Esophagus squamous epithelium (tissue), 5 donors: ENCODE data around the gene SLC6A7. TPM values are rescaled to one million over a fixed set of nuclear protein-coding genes. Genes with fewer than 3 reads are reported as not detected.

Experiments used
- DNase-seq: peaks from one replicate; lab custom pipeline; 2025; lab: John Stamatoyannopoulos, UW
- H3K27ac ChIP-seq, 4 donors: fragments of 200-600 bp; sonication (generic); one replicate each; pipeline ENCODE4 v1.5.1; 2016 to 2019; ENCODE audit warnings: mild to moderate bottlenecking in 1 of 4
- H3K27me3 ChIP-seq, 4 donors: fragments of 200-600 bp; sonication (generic); 1 replicate in 3 of 4; 2 replicates in 1 of 4; pipeline versions ENCODE4 v1.5.1 to v1.6.0; 2017 to 2021; ENCODE audit warnings: antibody characterized with exemption in 1 of 4
- H3K36me3 ChIP-seq, 3 donors: fragments of 200-600 bp; sonication (generic); one replicate each; pipeline ENCODE4 v1.5.1; 2016 to 2019
- H3K4me1 ChIP-seq, 3 donors: fragments of 200-600 bp; sonication (generic); one replicate each; pipeline ENCODE4 v1.5.1; 2017 to 2019
- H3K4me3 ChIP-seq, 4 donors: fragments of 200-600 bp; sonication (generic); 1 replicate in 3 of 4; 2 replicates in 1 of 4; pipeline ENCODE4 v1.5.1; 2016 to 2019; ENCODE audit warnings: mild to moderate bottlenecking in 2 of 4, moderate library complexity in 1 of 4
- H3K9me3 ChIP-seq, 3 donors: fragments of 200-600 bp; sonication (generic); one replicate each; pipeline ENCODE4 v1.5.1; 2016 to 2019
- CTCF ChIP-seq, 6 experiments: fragments of 450-650 bp in 4 of 6; fragments of 200-600 bp in 2 of 6; sonication (generic) in 2 of 6; IDR thresholded peaks; one replicate each; pipeline ENCODE4 v1.5.1; 2016 to 2019; ENCODE audit warnings: antibody characterized with exemption in 6 of 6, mild to moderate bottlenecking in 4 of 6, moderate library complexity in 4 of 6
- POLR2A ChIP-seq, 4 donors: fragments of 450-650 bp; IDR thresholded peaks; one replicate each; pipeline ENCODE4 v1.6.1; 2017; ENCODE audit warnings: antibody characterized with exemption in 4 of 4, mild to moderate bottlenecking in 4 of 4, moderate library complexity in 3 of 4
- WGBS, 2 donors: methylation state at CpG; one replicate each; pipeline ENCODE4 v1.1.5; 2018; 5-methylcytosine and 5-hydroxymethylcytosine counted together
- intact Hi-C: fragments of 100-400 bp; cut with DNase I; formaldehyde crosslinking; loops from one replicate; pipeline ENCODE4 v1.15.0; 2022
- total RNA-seq, 4 donors: library from RNA; depleted of rRNA; stranded (reverse); fragments of >200 nt; gene quantifications; one replicate each; pipeline ENCODE4 v1.1.0, GENCODE V29; 2016
- donor health status: DM: yes; HTN: yes; CAD: no.

The SLC6A7 gene
- total RNA-seq, 4 donors from 2014 or later = not detected

GRCh38 chr5:150258130-150258529, 68.3 kb downstream of the SLC6A7 start:
- Histone ChIP-seq H3K27me3 (no peaks in the 10 kb centered on the region), H3K27ac (no peak overlapping the region), H3K4me3 (no peak overlapping the region), H3K4me1 (peaks cover 0 to 6% (median 0%) of the 10 kb centered on the region in 3 donors), H3K9me3 (no peaks in the 10 kb centered on the region), H3K36me3 (no peaks in the 10 kb centered on the region)
- intact Hi-C loops = no loop called here
- no peak for DNase-seq
- 58 to 69% methylated on average over 6 of the region's 6 CpGs for WGBS, 2 donors
- TF ChIP-seq POLR2A (IDR thresholded peaks at IDR 0.05) (no peak), CTCF (IDR thresholded peaks at IDR 0.05) (no peak)

Other genes with a start within 250 kb of the SLC6A7 start
- 1 to 10 TPM in 2 of 4 donors, under 1 TPM in 2; 0.04 to 3.8 (median 2.2) TPM for gene PDE6A, start 245.3 kb upstream of the SLC6A7 start, total RNA-seq
- 10 to 100 TPM in 3 of 4 donors, 1 to 10 TPM in 1; 6.3 to 46.3 (median 29.6) TPM for gene SLC26A2, start 229.3 kb upstream of the SLC6A7 start, total RNA-seq
- gene TIGD6, start 189.4 kb upstream of the SLC6A7 start, total RNA-seq = 1 to 10 TPM; 1.1 to 4.0 (median 1.4) TPM
- gene HMGXB3, start 189.3 kb upstream of the SLC6A7 start, total RNA-seq = 10 to 100 TPM; 12.4 to 26.3 (median 20.5) TPM
- 10 to 100 TPM in 2 of 4 donors, 1 to 10 TPM in 2; 4.3 to 38.7 (median 15.1) TPM for gene CSF1R, start 103.5 kb upstream of the SLC6A7 start, total RNA-seq
- gene PDGFRB, start 34.2 kb upstream of the SLC6A7 start, total RNA-seq = 10 to 100 TPM in 3 of 4 donors, 1 to 10 TPM in 1; 5.6 to 51.7 (median 31.0) TPM
- not detected for gene CDX1, start 23.3 kb upstream of the SLC6A7 start, total RNA-seq
- under 1 TPM in 1 of 4 donors, not detected in 3; 0.04 TPM for gene CAMK2A, start 99.7 kb downstream of the SLC6A7 start, total RNA-seq
- 1 to 10 TPM; 2.1 to 7.2 (median 5.1) TPM for gene ARSI, start 112.8 kb downstream of the SLC6A7 start, total RNA-seq
- 10 to 100 TPM; 18.2 to 41.4 (median 24.8) TPM for gene TCOF1, start 167.6 kb downstream of the SLC6A7 start, total RNA-seq
- gene CD74, start 222.8 kb downstream of the SLC6A7 start, total RNA-seq = 1,000 to 10,000 TPM in 1 of 4 donors, 100 to 1,000 TPM in 2, 10 to 100 TPM in 1; 91.0 to 1,037 (median 261) TPM